GM19397 (cell line): ENCODE data around the gene BTBD19.
"Not testable (repeated sequence)": the region's sequence is repeated elsewhere in the genome, so short reads cannot be mapped to it uniquely, and the experiment has no call there.

Experiments
- ATAC-seq: cut with Tn5 transposase; IDR thresholded peaks from one replicate; pipeline ENCODE4 v1.9.1; 2021; ENCODE audit warnings: mild to moderate bottlenecking, moderate library complexity; ENCODE audit not compliant: unreplicated experiment

The BTBD19 gene

GRCh38 chr1:44786841-44787426 lies 21.4 kb upstream of the BTBD19 start:
- ATAC-seq, result no peak

- ATAC-seq, result no peak
Measured at GRCh38 chr1:44787506-44787905, 20.8 kb upstream of the BTBD19 start.

- no peak for ATAC-seq
Measured at GRCh38 chr1:44788120-44788860, 20.0 kb upstream of the BTBD19 start, which contains the start of gene BEST4. TSS of gene BEST4 (minus strand) at chr1:44788170. CDS start at chr1:44787705, 465 bp downstream.

- no peak for ATAC-seq
Measured at GRCh38 chr1:44790968-44791801, 17.1 kb upstream of the BTBD19 start.

GRCh38 chr1:44792736-44793502 lies 15.4 kb upstream of the BTBD19 start:
- no peak for ATAC-seq

- not testable (repeated sequence) for ATAC-seq
Measured at GRCh38 chr1:44797886-44798285, 10.4 kb upstream of the BTBD19 start.

- ATAC-seq, result no peak
Measured at GRCh38 chr1:44798481-44799365, 9.6 kb upstream of the BTBD19 start.

GRCh38 chr1:44799770-44800584 lies 8.3 kb upstream of the BTBD19 start, which contains the start of gene PLK3:
TSS of gene PLK3 (plus strand) at chr1:44800377. CDS start at chr1:44800464, 87 bp downstream.
- ATAC-seq, result peak; percentile 82

- no peak for ATAC-seq
Measured at GRCh38 chr1:44801491-44802305, 6.6 kb upstream of the BTBD19 start.

GRCh38 chr1:44802306-44803061 lies 5.8 kb upstream of the BTBD19 start:
- no peak for ATAC-seq

- ATAC-seq, result no peak
Measured at GRCh38 chr1:44803062-44803311, 5.3 kb upstream of the BTBD19 start.

GRCh38 chr1:44803312-44804095 lies 4.8 kb upstream of the BTBD19 start:
- ATAC-seq, result no peak

- ATAC-seq, result no peak
Measured at GRCh38 chr1:44805311-44806024, 2.9 kb upstream of the BTBD19 start.

- no peak for ATAC-seq
Measured at GRCh38 chr1:44806025-44806703, 2.2 kb upstream of the BTBD19 start.

GRCh38 chr1:44806704-44807363 lies 1.5 kb upstream of the BTBD19 start, which contains the start of gene DYNLT4:
TSS of gene DYNLT4 (minus strand) at chr1:44807351. CDS start at chr1:44806668, 683 bp downstream.
- ATAC-seq, result no peak
